PC-3 (cell line): ENCODE data around the gene ZDHHC7. TPM values are rescaled to one million over a fixed set of nuclear protein-coding genes. Genes with fewer than 3 reads are reported as not detected.

ENCODE experiments used
- ATAC-seq: fragments of 200-7000 bp; cut with Tn5 transposase; 2 replicates; pipeline ENCODE4 v1.9.1; 2020; ENCODE audit warnings: mild to moderate bottlenecking, moderate library complexity
- BruUV-seq: library from RNA; stranded (reverse); fragments of 400-500 nt; replicated peaks from 2 replicates; lab custom pipeline; 2021; lab: Mats Ljungman, UMichigan
- CTCF ChIA-PET: fragments of 300-600 bp; sonication (Branson Sonifier 250); formaldehyde crosslinking; loops from one replicate; lab custom pipeline; 2022; ENCODE audit warnings: antibody characterized with exemption; lab: Charles Lee
- POLR2A ChIA-PET: fragments of 300-600 bp; sonication (Branson Sonifier 250); formaldehyde crosslinking; loops from one replicate; lab custom pipeline; 2022; ENCODE audit warnings: antibody characterized with exemption; ENCODE audit not compliant: unreplicated experiment; lab: Charles Lee
- DNase-seq: peaks from one replicate; pipeline ENCODE4 v3.0.0-alpha.2; 2015
- H2AFZ ChIP-seq: fragments of 300-600 bp; sonication (generic); 2 replicates; pipeline ENCODE4 v1.6.0; 2016; ENCODE audit warnings: antibody characterized with exemption, low read length
- H3F3A ChIP-seq: fragments of 300-600 bp; sonication (generic); one replicate; pipeline ENCODE4 v1.6.0; 2017; ENCODE audit warnings: antibody characterized with exemption, low read length, control low read depth, mild to moderate bottlenecking; ENCODE audit not compliant: unreplicated experiment
- H3K27ac ChIP-seq: fragments of 300-600 bp; sonication (generic); 2 replicates; pipeline ENCODE4 v1.5.1; 2016; ENCODE audit warnings: mild to moderate bottlenecking, low read length
- H3K27me3 ChIP-seq: fragments of 300-600 bp; sonication (generic); 2 replicates; pipeline ENCODE4 v1.6.1; 2016; ENCODE audit warnings: low read length, mixed read lengths
- H3K36me3 ChIP-seq: fragments of 300-600 bp; sonication (generic); 2 replicates; pipeline ENCODE4 v1.6.1; 2016; ENCODE audit warnings: low read depth, mixed run types, low read length, mixed read lengths
- H3K4me1 ChIP-seq: fragments of 300-600 bp; sonication (generic); 2 replicates; pipeline ENCODE4 v1.5.1; 2016; ENCODE audit warnings: low read length; ENCODE audit not compliant: insufficient read depth
- H3K4me2 ChIP-seq: fragments of 300-600 bp; sonication (generic); 2 replicates; pipeline ENCODE4 v1.6.0; 2016; ENCODE audit warnings: low read length
- H3K4me3 ChIP-seq: fragments of 300-600 bp; sonication (generic); 2 replicates; pipeline ENCODE4 v1.5.1; 2016; ENCODE audit warnings: mild to moderate bottlenecking, low read length, mixed read lengths
- H3K79me2 ChIP-seq: fragments of 300-600 bp; sonication (generic); 2 replicates; pipeline ENCODE4 v1.6.1; 2017; ENCODE audit warnings: low read length, mixed read lengths
- H3K9ac ChIP-seq: fragments of 300-600 bp; sonication (generic); 2 replicates; pipeline ENCODE4 v1.6.0; 2016; ENCODE audit warnings: mild to moderate bottlenecking, low read length
- H3K9me2 ChIP-seq: fragments of 300-600 bp; sonication (generic); replicated peaks from 2 replicates; pipeline ENCODE4 v1.6.1; 2016; ENCODE audit warnings: mixed run types, low read length, mixed read lengths
- H3K9me3 ChIP-seq: fragments of 300-600 bp; sonication (generic); 2 replicates; pipeline ENCODE4 v1.6.1; 2016; ENCODE audit warnings: low read length, mixed read lengths
- H4K20me1 ChIP-seq: fragments of 300-600 bp; sonication (generic); 2 replicates; pipeline ENCODE4 v1.6.1; 2016; ENCODE audit warnings: low read length, mixed read lengths
- CTCF ChIP-seq: fragments of 300-600 bp; sonication (generic); conservative IDR thresholded peaks from 2 replicates; pipeline ENCODE4 v1.5.1; 2017; ENCODE audit warnings: antibody characterized with exemption, low read depth, mild to moderate bottlenecking, low read length
- EZH2 ChIP-seq: fragments of 300-600 bp; sonication (generic); IDR thresholded peaks from one replicate; pipeline ENCODE4 v1.6.1; 2017; ENCODE audit warnings: antibody characterized with exemption, mild to moderate bottlenecking, low read length; ENCODE audit not compliant: unreplicated experiment
- EZH2phosphoT487 ChIP-seq: fragments of 300-600 bp; sonication (generic); IDR thresholded peaks from 2 replicates; pipeline ENCODE4 v1.6.1; 2018; ENCODE audit warnings: mild to moderate bottlenecking, antibody characterized with exemption, low read length, borderline replicate concordance
- intact Hi-C: fragments of 100-400 bp; cut with micrococcal nuclease; formaldehyde crosslinking; loops from 2 replicates; pipeline ENCODE4 v1.9.0; 2023
- total RNA-seq: library from RNA; depleted of rRNA; stranded (reverse); fragments of >200 nt; gene quantifications from 2 replicates; pipeline ENCODE4 v1.2.3, GENCODE V29; 2014

Gene ZDHHC7
- total RNA-seq, 1 experiment from 2014 or later, result 42.1 TPM

DNA sequence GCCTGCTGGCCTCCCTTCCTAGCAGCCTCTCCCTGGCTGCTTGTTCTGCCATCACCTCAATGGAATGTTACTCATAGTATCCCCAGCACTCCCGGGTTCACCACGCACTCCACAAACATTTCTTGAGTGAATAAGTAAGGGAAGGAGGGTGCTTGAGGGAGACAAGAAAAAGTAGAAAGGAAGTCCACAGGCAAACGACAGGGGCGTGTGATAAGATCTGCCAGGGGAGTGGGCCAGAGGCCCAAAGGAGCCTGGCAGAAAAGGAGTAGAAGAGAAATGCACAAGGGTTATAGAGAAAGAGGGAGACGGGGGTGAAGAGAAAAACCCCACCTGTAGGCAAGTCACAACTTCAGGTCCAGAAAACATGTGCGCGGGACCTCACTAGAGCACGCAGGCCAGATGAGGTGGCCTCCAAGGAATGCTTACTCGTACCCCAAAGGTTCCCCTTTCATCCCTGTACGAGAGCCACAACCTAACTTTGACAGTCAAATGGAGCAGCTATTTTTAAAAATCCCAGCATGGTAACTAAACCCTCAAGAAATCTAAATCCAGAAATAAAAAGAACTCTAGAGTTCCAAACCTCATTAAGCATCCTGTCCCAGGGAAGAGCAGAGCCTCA, 6.6 kb downstream of the ZDHHC7 start:
- no peak overlapping the region for H2AFZ ChIP-seq
- BruUV-seq, result TSS peak; percentile 39
- CTCF ChIA-PET, result interaction anchor here (0.6 kb wide), 1 partner anchor 23 kb away, joined by 10 read pairs; the partner anchor contains the start of gene KIAA0513
- H3K9ac ChIP-seq, result no peak overlapping the region
- H3F3A ChIP-seq, result no peaks in the 10 kb centered on the region
- peak; percentile 71 for DNase-seq
- peak; percentile 77 for ATAC-seq
- POLR2A ChIA-PET, result interaction anchor here (0.6 kb wide), 1 partner anchor 10 kb away, joined by 3 read pairs; no protein-coding TSS in a partner anchor
- H3K27ac ChIP-seq, result peak overlapping the region; percentile 51
- H4K20me1 ChIP-seq, result 0 out of 2 replicates have a peak, but pooled peaks cover 3% of the 10 kb centered on the region
- H3K79me2 ChIP-seq, result peaks cover 99% of the 10 kb centered on the region
- H3K4me3 ChIP-seq, result peak overlapping the region; percentile 26; the same call in 1 of the 2 replicates
- no peaks in the 10 kb centered on the region for H3K9me3 ChIP-seq
- peak overlapping the region; percentile 67 for H3K4me2 ChIP-seq
- peaks cover 3% of the 10 kb centered on the region; the same call in 1 of the 2 replicates for H3K36me3 ChIP-seq
- intact Hi-C loops, result no loop called here
- TF ChIP-seq CTCF (no peak), EZH2phosphoT487 (no peak), EZH2 (no peak)
- H3K27me3 ChIP-seq, result no peaks in the 10 kb centered on the region
- H3K4me1 ChIP-seq, result peaks cover 50% of the 10 kb centered on the region
- no peaks in the 10 kb centered on the region for H3K9me2 ChIP-seq

- TF ChIP-seq CTCF, result no peak
- no peak for TF ChIP-seq EZH2phosphoT487
- no peak for TF ChIP-seq EZH2
- no peaks in the 10 kb centered on the region for H3K27me3 ChIP-seq
- no peak overlapping the region for H3K27ac ChIP-seq
- CTCF ChIA-PET, result no interaction called here
- H3K79me2 ChIP-seq, result peaks cover 93% of the 10 kb centered on the region
- ATAC-seq, result no peak
- BruUV-seq, result no TSS peak
- H3K9ac ChIP-seq, result no peak overlapping the region
- H3K9me2 ChIP-seq, result no peaks in the 10 kb centered on the region
- peak overlapping the region; percentile 67 for H3K4me2 ChIP-seq
- H3F3A ChIP-seq, result no peaks in the 10 kb centered on the region
- no peaks in the 10 kb centered on the region for H4K20me1 ChIP-seq
- H3K9me3 ChIP-seq, result no peaks in the 10 kb centered on the region
- no peak overlapping the region for H3K4me3 ChIP-seq
- POLR2A ChIA-PET, result no interaction called here
- H2AFZ ChIP-seq, result no peak overlapping the region
- peaks cover 53% of the 10 kb centered on the region for H3K4me1 ChIP-seq
- intact Hi-C loops, result no loop called here
- no peak for DNase-seq
- no peaks in the 10 kb centered on the region for H3K36me3 ChIP-seq
These were observed 7.4 kb downstream of the ZDHHC7 start for GRCh38 chr16:85003725-85004586.
